ENCODE results near the gene C10orf62. TPM values are rescaled to one million over a fixed set of nuclear protein-coding genes. Genes with fewer than 3 reads are reported as not detected.

C10orf62 gene
- total RNA-seq, 1 experiment from 2014 or later: not detected

DNA sequence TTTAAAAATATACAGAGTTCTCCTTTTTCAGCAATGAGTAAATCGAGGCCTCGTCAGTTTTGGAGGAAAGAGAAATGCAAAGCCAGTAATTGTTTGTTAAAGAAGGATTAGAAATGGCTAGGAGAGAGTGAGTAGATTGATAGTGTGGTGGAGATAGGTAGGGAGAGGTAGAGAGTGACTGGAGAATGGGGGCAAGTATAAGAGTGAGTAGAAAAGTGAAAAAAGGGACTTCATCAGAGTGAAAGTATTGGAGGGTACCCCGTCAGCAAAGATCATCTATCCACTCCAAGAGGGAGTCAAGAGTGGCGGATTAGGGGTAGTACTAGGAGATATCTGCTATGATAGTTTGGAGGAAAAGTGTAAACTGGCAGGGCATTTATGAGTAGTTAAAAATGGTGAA lies 26.2 kb upstream of the C10orf62 start:
- Histone ChIP-seq H3K9me3 (peaks cover 5% of the 10 kb centered on the region; the same call in 1 of the 2 replicates), H3K36me3 (ENCODE audit: control insufficient read depth, insufficient read depth, low read length) (no peaks in the 10 kb centered on the region), H3K27me3 (replicated peaks; ENCODE audit: control insufficient read depth, insufficient read depth, low read length) (no peaks in the 10 kb centered on the region), H3K4me3 (ENCODE audit: low read depth, low read length) (no peak overlapping the region), H3K4me1 (peaks cover 7% of the 10 kb centered on the region; the same call in 1 of the 2 replicates)
- TF ChIP-seq, protein P1, sequence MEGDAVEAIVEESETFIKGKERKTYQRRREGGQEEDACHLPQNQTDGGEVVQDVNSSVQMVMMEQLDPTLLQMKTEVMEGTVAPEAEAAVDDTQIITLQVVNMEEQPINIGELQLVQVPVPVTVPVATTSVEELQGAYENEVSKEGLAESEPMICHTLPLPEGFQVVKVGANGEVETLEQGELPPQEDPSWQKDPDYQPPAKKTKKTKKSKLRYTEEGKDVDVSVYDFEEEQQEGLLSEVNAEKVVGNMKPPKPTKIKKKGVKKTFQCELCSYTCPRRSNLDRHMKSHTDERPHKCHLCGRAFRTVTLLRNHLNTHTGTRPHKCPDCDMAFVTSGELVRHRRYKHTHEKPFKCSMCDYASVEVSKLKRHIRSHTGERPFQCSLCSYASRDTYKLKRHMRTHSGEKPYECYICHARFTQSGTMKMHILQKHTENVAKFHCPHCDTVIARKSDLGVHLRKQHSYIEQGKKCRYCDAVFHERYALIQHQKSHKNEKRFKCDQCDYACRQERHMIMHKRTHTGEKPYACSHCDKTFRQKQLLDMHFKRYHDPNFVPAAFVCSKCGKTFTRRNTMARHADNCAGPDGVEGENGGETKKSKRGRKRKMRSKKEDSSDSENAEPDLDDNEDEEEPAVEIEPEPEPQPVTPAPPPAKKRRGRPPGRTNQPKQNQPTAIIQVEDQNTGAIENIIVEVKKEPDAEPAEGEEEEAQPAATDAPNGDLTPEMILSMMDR (IDR thresholded peaks at IDR 0.05; ENCODE audit: insufficient read depth in 1 of 2, low read depth in 1 of 2, low read length in 1 of 2, severe bottlenecking in 1 of 2, unreplicated experiment in 1 of 2): no peak
- no TSS peak for BruUV-seq (replicated peaks)
- ChIA-PET CTCF (no interaction called here), POLR2A (no interaction called here)
- no peak for DNase-seq
- no peaks in the 10 kb centered on the region for H3K36me3 Mint-ChIP-seq (ENCODE audit: insufficient read depth, unreplicated experiment)
- intact Hi-C loops (cut with micrococcal nuclease; ENCODE audit: unreplicated experiment): no loop called here
- H3K4me1 Mint-ChIP-seq (ENCODE audit: low read depth, unreplicated experiment): peaks cover 16% of the 10 kb centered on the region
- no peaks in the 10 kb centered on the region for H3K27me3 Mint-ChIP-seq (ENCODE audit: insufficient read depth, unreplicated experiment)
- H3K4me3 Mint-ChIP-seq (ENCODE audit: unreplicated experiment): no peak overlapping the region
- peaks cover 20% of the 10 kb centered on the region for H3K9me3 Mint-ChIP-seq (ENCODE audit: unreplicated experiment)
- H3K27ac Mint-ChIP-seq (ENCODE audit: unreplicated experiment): no peak overlapping the region

DNA sequence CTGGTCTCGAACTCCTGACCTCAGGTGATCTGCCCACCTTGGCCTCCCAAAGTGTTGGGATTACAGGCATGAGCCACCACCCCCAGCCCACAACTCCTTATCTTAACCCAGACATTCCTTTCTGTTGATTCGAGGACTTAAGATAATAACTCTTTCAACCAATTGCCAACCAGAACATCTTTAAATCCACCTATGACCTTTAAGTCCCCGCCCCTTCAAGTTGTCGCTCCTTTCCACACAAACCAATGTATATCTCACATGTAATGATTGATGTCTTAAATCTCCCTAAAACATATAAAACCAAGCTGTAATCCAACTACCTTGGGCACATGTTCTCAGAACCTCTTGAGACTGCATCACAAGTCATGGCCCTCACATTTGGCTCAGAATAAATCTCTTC lies 24.7 kb upstream of the C10orf62 start:
- H3K9me3 Mint-ChIP-seq (ENCODE audit: unreplicated experiment): peaks cover 20% of the 10 kb centered on the region
- no TSS peak for BruUV-seq (replicated peaks)
- H3K9me3 ChIP-seq: peaks cover 5% of the 10 kb centered on the region; the same call in 1 of the 2 replicates
- no peaks in the 10 kb centered on the region for H3K36me3 ChIP-seq (ENCODE audit: control insufficient read depth, insufficient read depth, low read length)
- CTCF ChIA-PET: no interaction called here
- no peak overlapping the region for H3K27ac Mint-ChIP-seq (ENCODE audit: unreplicated experiment)
- intact Hi-C loops (cut with micrococcal nuclease; ENCODE audit: unreplicated experiment): no loop called here
- H3K4me3 ChIP-seq (ENCODE audit: low read depth, low read length): no peak overlapping the region
- H3K4me1 Mint-ChIP-seq (ENCODE audit: low read depth, unreplicated experiment): peaks cover 16% of the 10 kb centered on the region
- peaks cover 7% of the 10 kb centered on the region; the same call in 1 of the 2 replicates for H3K4me1 ChIP-seq
- H3K36me3 Mint-ChIP-seq (ENCODE audit: insufficient read depth, unreplicated experiment): no peaks in the 10 kb centered on the region
- POLR2A ChIA-PET: no interaction called here
- no peaks in the 10 kb centered on the region for H3K27me3 Mint-ChIP-seq (ENCODE audit: insufficient read depth, unreplicated experiment)
- no peak overlapping the region for H3K4me3 Mint-ChIP-seq (ENCODE audit: unreplicated experiment)
- TF ChIP-seq, protein P1 (IDR thresholded peaks at IDR 0.05; ENCODE audit: insufficient read depth in 1 of 2, low read depth in 1 of 2, low read length in 1 of 2, severe bottlenecking in 1 of 2, unreplicated experiment in 1 of 2): no peak
- no peak for DNase-seq
- no peaks in the 10 kb centered on the region for H3K27me3 ChIP-seq (replicated peaks; ENCODE audit: control insufficient read depth, insufficient read depth, low read length)

DNA sequence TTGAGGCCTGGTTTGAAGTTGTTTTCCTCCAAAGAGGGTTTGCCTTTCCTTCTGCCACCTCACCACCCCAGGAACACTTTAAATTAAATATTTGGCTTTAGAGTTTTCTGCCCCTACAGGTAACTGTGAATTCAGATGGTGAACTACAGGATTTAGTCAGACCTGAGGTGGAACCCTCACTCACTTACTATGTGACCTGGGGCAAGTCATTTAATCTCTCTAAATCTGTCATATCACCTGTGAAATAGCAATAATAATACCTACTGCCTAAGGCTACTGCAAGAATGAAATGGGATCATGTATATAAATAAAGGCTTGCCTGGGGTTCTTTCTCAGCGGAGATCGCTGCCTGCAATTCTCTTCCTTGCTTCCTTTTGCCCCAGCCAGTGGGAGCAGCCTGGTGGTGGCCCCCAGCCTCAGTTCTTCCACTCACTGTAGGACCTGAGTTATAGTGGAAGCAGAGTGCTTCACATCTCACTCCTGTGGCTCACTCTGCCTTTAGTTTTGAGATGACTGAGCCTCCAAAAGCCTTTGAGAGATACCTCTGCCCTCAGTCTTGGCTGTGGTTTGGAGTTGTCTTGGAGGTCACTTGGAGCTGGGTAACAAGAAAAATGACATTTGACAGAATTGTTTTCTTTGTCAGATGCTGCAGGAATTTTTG lies 23.1 kb upstream of the C10orf62 start:
- Histone ChIP-seq H3K36me3 (ENCODE audit: control insufficient read depth, insufficient read depth, low read length) (no peaks in the 10 kb centered on the region), H3K9me3 (peaks cover 5% of the 10 kb centered on the region; the same call in 1 of the 2 replicates), H3K4me3 (ENCODE audit: low read depth, low read length) (no peak overlapping the region), H3K27me3 (replicated peaks; ENCODE audit: control insufficient read depth, insufficient read depth, low read length) (no peaks in the 10 kb centered on the region), H3K4me1 (peaks cover 17% of the 10 kb centered on the region)
- ChIA-PET CTCF (no interaction called here), POLR2A (no interaction called here)
- BruUV-seq (replicated peaks): no TSS peak
- Mint-ChIP-seq H3K36me3 (ENCODE audit: insufficient read depth, unreplicated experiment) (no peaks in the 10 kb centered on the region), H3K4me1 (ENCODE audit: low read depth, unreplicated experiment) (peaks cover 20% of the 10 kb centered on the region), H3K4me3 (ENCODE audit: unreplicated experiment) (no peak overlapping the region), H3K9me3 (ENCODE audit: unreplicated experiment) (peaks cover 20% of the 10 kb centered on the region), H3K27me3 (ENCODE audit: insufficient read depth, unreplicated experiment) (no peaks in the 10 kb centered on the region), H3K27ac (ENCODE audit: unreplicated experiment) (no peak overlapping the region)
- intact Hi-C loops (cut with micrococcal nuclease; ENCODE audit: unreplicated experiment): no loop called here
- TF ChIP-seq, protein P1 (IDR thresholded peaks at IDR 0.05; ENCODE audit: insufficient read depth in 1 of 2, low read depth in 1 of 2, low read length in 1 of 2, severe bottlenecking in 1 of 2, unreplicated experiment in 1 of 2): no peak
- DNase-seq: no peak

Measured in Caco-2 (cell line).